Measurements from ENCODE around the gene ELN.

DNA sequence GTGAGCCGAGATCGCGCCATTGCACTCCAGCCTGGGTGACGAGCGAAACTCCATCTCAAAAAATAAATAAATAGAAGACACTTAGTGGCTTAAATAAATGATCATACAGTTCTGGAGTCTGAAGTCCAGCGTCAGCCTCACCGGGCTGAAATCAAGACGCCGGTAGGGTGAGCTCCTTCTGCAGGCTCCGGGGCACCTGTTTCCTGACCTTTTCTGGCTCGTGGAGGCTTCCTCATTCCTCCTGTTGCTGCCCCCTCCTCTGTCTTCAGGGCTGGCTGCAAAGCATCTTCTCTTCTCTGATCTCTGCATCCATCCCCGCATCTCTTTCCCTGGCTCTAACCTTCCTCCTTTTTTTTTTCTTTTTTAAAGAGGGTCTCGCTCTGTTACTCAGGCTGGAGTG, 88.4 kb downstream of the ELN start:
- TF ChIP-seq, protein P1, sequence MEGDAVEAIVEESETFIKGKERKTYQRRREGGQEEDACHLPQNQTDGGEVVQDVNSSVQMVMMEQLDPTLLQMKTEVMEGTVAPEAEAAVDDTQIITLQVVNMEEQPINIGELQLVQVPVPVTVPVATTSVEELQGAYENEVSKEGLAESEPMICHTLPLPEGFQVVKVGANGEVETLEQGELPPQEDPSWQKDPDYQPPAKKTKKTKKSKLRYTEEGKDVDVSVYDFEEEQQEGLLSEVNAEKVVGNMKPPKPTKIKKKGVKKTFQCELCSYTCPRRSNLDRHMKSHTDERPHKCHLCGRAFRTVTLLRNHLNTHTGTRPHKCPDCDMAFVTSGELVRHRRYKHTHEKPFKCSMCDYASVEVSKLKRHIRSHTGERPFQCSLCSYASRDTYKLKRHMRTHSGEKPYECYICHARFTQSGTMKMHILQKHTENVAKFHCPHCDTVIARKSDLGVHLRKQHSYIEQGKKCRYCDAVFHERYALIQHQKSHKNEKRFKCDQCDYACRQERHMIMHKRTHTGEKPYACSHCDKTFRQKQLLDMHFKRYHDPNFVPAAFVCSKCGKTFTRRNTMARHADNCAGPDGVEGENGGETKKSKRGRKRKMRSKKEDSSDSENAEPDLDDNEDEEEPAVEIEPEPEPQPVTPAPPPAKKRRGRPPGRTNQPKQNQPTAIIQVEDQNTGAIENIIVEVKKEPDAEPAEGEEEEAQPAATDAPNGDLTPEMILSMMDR (IDR thresholded peaks at IDR 0.05; ENCODE audit: low read depth, low read length) = no peak
- TF ChIP-seq EZH2phosphoT487 (IDR thresholded peaks at IDR 0.05; ENCODE audit: low read depth) = no peak
